ENCODE data around the gene BRINP1.

Gene BRINP1

GRCh38 chr9:119154527-119154926 is 214.7 kb downstream of the BRINP1 start:
- no peak for DNase-seq

DNA sequence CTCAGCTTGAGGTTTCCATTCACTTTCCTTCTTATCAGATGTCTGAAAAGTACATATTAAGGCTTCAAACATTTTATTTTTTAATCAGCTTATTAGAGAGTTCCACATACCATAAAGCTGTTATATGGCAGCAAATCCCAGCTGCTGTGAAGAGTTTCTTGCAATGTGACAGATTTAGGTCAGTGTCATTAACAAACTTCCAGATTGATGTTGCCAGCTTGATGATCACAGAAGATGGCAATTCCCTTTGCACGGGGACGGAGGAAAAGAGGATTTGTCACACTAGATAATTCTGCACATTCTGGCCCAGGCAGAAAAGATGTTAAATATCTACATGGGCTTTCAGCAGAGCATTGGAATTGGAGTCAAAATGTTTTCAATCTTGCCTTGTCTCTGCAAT is 215.8 kb downstream of the BRINP1 start:
- no peak for DNase-seq

GRCh38 chr9:119148855-119149254 is 220.4 kb downstream of the BRINP1 start:
- DNase-seq = no peak

DNA sequence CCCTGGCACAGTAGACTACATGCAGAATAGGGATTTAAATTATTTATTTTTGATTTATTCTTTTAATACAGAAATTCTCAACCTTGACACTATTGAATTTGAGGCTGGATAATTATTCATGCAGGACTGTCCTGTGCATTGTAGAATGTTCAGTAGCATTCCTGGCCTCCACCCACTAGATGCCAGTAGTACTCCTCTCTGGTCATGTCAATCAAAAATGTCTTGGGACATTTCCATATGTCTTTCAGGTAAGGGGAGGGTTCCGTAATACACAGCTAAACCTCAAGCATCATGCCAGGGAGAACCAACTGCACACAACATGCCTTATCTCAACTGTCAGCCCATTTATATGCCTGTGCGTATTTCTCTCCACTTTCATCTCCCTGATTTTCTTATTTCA is 231.8 kb downstream of the BRINP1 start:
- DNase-seq = no peak

DNA sequence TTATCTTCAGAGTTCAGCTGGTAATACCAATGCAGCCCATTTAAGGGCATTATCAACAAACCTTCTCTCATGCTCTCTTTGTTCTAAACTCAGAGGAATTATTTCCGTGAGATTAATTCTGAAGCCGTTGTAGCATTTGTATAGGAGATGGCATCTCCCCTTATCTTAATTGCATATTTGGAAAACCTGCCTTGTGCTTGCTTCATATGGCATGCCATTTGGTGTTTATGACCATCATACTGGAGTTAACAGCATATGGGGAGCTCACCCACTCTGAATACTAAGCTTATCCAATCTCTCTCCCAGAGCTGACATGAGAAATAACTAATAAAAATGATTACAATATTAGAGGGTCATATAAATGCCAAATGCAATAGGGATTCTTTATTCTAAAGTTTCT is 243.2 kb downstream of the BRINP1 start:
- no peak for DNase-seq

GRCh38 chr9:119121899-119122298 is 247.3 kb downstream of the BRINP1 start:
- no peak for DNase-seq

DNA sequence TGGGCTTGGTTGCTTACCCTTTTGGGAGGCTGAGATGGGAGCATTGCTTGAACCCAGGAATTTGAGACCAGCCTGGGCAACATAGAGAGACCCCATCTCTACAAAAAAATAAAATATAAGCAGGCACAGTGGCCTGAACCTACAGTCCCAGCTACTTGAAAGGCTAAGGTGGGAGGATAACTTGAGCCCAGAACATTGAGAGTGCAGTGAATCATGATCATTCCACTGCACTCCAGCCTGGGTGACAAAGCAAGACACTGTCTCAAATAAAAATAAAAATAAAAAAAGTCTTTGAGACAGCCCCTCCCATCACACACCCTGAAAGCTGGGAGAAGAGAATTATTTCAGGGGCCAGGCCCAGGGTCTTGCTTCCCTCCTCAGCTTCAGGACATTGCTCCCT is 251.8 kb downstream of the BRINP1 start:
- no peak for DNase-seq

Data from nucleus accumbens (tissue), 56 donors.